ENCODE results near the gene ZNF664. TPM values are rescaled to one million over a fixed set of nuclear protein-coding genes. Genes with fewer than 3 reads are reported as not detected.

ZNF664 gene
- total RNA-seq, 6 donors from 2014 or later: 49.1 to 112 (median 91.8) TPM

GRCh38 chr12:123940627-123940966 is 32.4 kb upstream of the ZNF664 start:
- no peak overlapping the region for H3K4me3 ChIP-seq
- H3K9me3 ChIP-seq: no peaks in the 10 kb centered on the region
- H3K27ac ChIP-seq: no peak overlapping the region
- 93 to 96% methylated on average over 6 to 9 of the region's 9 CpGs for WGBS, 2 donors
- DNase-seq: no peak
- H3K4me1 ChIP-seq: peaks cover 7 to 28% (median 18%) of the 10 kb centered on the region in 4 donors
- no peaks in the 10 kb centered on the region for H3K27me3 ChIP-seq
- no peak for ATAC-seq (ENCODE audit: low FRiP score in 2 of 2)
- peaks cover 0 to 66% (median 45%) of the 10 kb centered on the region in 4 donors for H3K36me3 ChIP-seq
- no peak for TF ChIP-seq EP300 (IDR thresholded peaks at IDR 0.05)
- TF ChIP-seq POLR2A (IDR thresholded peaks at IDR 0.05): no peak
- no peak for TF ChIP-seq CTCF (IDR thresholded peaks at IDR 0.05)
- TF ChIP-seq POLR2AphosphoS5 (IDR thresholded peaks at IDR 0.05): no peak

GRCh38 chr12:123941000-123941399 is 32.0 kb upstream of the ZNF664 start:
- peaks cover 0 to 64% (median 45%) of the 10 kb centered on the region in 4 donors for H3K36me3 ChIP-seq
- no peak overlapping the region for H3K27ac ChIP-seq
- no peaks in the 10 kb centered on the region for H3K9me3 ChIP-seq
- ATAC-seq (ENCODE audit: low FRiP score in 2 of 2): no peak
- no peaks in the 10 kb centered on the region for H3K27me3 ChIP-seq
- TF ChIP-seq POLR2A (IDR thresholded peaks at IDR 0.05): no peak
- TF ChIP-seq CTCF (IDR thresholded peaks at IDR 0.05): no peak
- no peak for TF ChIP-seq EP300 (IDR thresholded peaks at IDR 0.05)
- no peak for TF ChIP-seq POLR2AphosphoS5 (IDR thresholded peaks at IDR 0.05)
- DNase-seq: no peak
- no peak overlapping the region for H3K4me3 ChIP-seq
- H3K4me1 ChIP-seq: peaks cover 7 to 24% (median 17%) of the 10 kb centered on the region in 4 donors
- WGBS, 2 donors: 95 to 100% methylated on average over 3 to 9 of the region's 9 CpGs

- TF ChIP-seq POLR2A (IDR thresholded peaks at IDR 0.05) (no peak), EP300 (IDR thresholded peaks at IDR 0.05) (no peak), CTCF (IDR thresholded peaks at IDR 0.05) (no peak), POLR2AphosphoS5 (IDR thresholded peaks at IDR 0.05) (no peak)
- no peak for ATAC-seq (ENCODE audit: low FRiP score in 2 of 2)
- 85 to 87% methylated on average over 12 to 13 of the region's 13 CpGs for WGBS, 2 donors
- no peaks in the 10 kb centered on the region for H3K9me3 ChIP-seq
- DNase-seq: peak in 1 of 2 donors; percentile 81
- no peak overlapping the region for H3K27ac ChIP-seq
- no peak overlapping the region for H3K4me3 ChIP-seq
- peaks cover 0 to 57% (median 41%) of the 10 kb centered on the region in 4 donors for H3K36me3 ChIP-seq
- H3K4me1 ChIP-seq: peaks cover 12 to 30% (median 21%) of the 10 kb centered on the region in 4 donors
- no peaks in the 10 kb centered on the region for H3K27me3 ChIP-seq
Observed at GRCh38 chr12:123941624-123942237, 31.3 kb upstream of the ZNF664 start.

- TF ChIP-seq POLR2A (IDR thresholded peaks at IDR 0.05) (no peak), EP300 (IDR thresholded peaks at IDR 0.05) (no peak), CTCF (IDR thresholded peaks at IDR 0.05) (no peak)
- DNase-seq: no peak
Observed at GRCh38 chr12:123942238-123942653, 30.8 kb upstream of the ZNF664 start.

More at GRCh38 chr12:123942238-123942653, 30.8 kb upstream of the ZNF664 start:
- Histone ChIP-seq H3K27me3 (no peaks in the 10 kb centered on the region), H3K27ac (no peak overlapping the region), H3K9me3 (no peaks in the 10 kb centered on the region), H3K4me3 (no peak overlapping the region), H3K36me3 (peaks cover 0 to 52% (median 36%) of the 10 kb centered on the region in 4 donors), H3K4me1 (peaks cover 15 to 35% (median 26%) of the 10 kb centered on the region in 4 donors)
- ATAC-seq (ENCODE audit: low FRiP score in 2 of 2): no peak
- WGBS, 2 donors: 87 to 97% methylated on average over 10 of the region's 10 CpGs

Measured in upper lobe of left lung (tissue), 6 donors.